ENCODE data around the gene SLC25A4. TPM values are rescaled to one million over a fixed set of nuclear protein-coding genes. Genes with fewer than 3 reads are reported as not detected.
"Not testable (repeated sequence)": the region's sequence is repeated elsewhere in the genome, so short reads cannot be mapped to it uniquely, and the experiment has no call there.

The SLC25A4 gene
- total RNA-seq, 1 experiment from 2014 or later: 18.6 TPM

DNA sequence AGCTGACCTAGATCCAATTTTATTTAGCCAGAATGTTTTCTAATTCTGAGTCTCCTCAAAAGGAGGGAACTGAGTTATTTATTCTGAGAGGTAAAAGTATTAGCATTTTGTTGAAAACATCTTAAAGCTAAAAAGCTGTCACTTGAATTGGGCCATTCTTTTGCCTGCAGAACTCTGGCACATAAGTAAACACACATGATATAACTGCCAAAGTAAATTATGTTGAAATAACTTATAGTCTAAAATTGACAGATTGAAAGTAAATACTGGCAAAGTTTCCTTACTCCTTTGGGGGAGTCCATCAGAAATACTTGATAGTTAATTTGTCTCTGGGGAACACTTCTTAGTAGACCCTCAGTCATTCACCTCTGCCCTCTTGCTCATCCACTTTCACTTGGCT, 38.3 kb upstream of the SLC25A4 start:
- no peaks in the 10 kb centered on the region for H3K9me3 ChIP-seq (ENCODE audit: control insufficient read depth, insufficient read depth, low read depth, low read length)
- no peaks in the 10 kb centered on the region for H3K36me3 ChIP-seq (ENCODE audit: control insufficient read depth, insufficient read depth, low read length)
- ATAC-seq (no peak), DNase-seq (ENCODE audit: low read depth, low spot score) (no peak)
- TF ChIP-seq SIN3A (IDR thresholded peaks at IDR 0.05; ENCODE audit: borderline replicate concordance, insufficient read depth, low read depth, low read length) (no peak), TCF7L2 (IDR thresholded peaks at IDR 0.05; ENCODE audit: low read depth, low read length) (no peak), POLR2AphosphoS5 (IDR thresholded peaks at IDR 0.05; ENCODE audit: low read depth, low read length) (no peak)
- TF ChIP-seq, protein P1, sequence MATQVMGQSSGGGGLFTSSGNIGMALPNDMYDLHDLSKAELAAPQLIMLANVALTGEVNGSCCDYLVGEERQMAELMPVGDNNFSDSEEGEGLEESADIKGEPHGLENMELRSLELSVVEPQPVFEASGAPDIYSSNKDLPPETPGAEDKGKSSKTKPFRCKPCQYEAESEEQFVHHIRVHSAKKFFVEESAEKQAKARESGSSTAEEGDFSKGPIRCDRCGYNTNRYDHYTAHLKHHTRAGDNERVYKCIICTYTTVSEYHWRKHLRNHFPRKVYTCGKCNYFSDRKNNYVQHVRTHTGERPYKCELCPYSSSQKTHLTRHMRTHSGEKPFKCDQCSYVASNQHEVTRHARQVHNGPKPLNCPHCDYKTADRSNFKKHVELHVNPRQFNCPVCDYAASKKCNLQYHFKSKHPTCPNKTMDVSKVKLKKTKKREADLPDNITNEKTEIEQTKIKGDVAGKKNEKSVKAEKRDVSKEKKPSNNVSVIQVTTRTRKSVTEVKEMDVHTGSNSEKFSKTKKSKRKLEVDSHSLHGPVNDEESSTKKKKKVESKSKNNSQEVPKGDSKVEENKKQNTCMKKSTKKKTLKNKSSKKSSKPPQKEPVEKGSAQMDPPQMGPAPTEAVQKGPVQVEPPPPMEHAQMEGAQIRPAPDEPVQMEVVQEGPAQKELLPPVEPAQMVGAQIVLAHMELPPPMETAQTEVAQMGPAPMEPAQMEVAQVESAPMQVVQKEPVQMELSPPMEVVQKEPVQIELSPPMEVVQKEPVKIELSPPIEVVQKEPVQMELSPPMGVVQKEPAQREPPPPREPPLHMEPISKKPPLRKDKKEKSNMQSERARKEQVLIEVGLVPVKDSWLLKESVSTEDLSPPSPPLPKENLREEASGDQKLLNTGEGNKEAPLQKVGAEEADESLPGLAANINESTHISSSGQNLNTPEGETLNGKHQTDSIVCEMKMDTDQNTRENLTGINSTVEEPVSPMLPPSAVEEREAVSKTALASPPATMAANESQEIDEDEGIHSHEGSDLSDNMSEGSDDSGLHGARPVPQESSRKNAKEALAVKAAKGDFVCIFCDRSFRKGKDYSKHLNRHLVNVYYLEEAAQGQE (IDR thresholded peaks at IDR 0.05; ENCODE audit: insufficient read depth in 1 of 2, low read depth in 2 of 2, low read length in 1 of 2): no peak
- TF ChIP-seq, protein P2, sequence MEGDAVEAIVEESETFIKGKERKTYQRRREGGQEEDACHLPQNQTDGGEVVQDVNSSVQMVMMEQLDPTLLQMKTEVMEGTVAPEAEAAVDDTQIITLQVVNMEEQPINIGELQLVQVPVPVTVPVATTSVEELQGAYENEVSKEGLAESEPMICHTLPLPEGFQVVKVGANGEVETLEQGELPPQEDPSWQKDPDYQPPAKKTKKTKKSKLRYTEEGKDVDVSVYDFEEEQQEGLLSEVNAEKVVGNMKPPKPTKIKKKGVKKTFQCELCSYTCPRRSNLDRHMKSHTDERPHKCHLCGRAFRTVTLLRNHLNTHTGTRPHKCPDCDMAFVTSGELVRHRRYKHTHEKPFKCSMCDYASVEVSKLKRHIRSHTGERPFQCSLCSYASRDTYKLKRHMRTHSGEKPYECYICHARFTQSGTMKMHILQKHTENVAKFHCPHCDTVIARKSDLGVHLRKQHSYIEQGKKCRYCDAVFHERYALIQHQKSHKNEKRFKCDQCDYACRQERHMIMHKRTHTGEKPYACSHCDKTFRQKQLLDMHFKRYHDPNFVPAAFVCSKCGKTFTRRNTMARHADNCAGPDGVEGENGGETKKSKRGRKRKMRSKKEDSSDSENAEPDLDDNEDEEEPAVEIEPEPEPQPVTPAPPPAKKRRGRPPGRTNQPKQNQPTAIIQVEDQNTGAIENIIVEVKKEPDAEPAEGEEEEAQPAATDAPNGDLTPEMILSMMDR (IDR thresholded peaks at IDR 0.05): no peak
- H3K27me3 ChIP-seq (ENCODE audit: control insufficient read depth, insufficient read depth, low read length): no peaks in the 10 kb centered on the region
- no peak overlapping the region for H3K27ac ChIP-seq (ENCODE audit: low read length)
- in situ Hi-C loops (cut with HindIII; ENCODE audit: low pct_unique_long_range_greater_than_20kb, low sequenced_read_pairs): no loop called here
- intact Hi-C loops (cut with micrococcal nuclease; ENCODE audit: unreplicated experiment): no loop called here
- no peak overlapping the region for H3K4me3 ChIP-seq (ENCODE audit: low read depth in 2 of 2, low read length in 2 of 2)
- H3K4me1 ChIP-seq (ENCODE audit: control insufficient read depth, insufficient read depth, low read length): no peaks in the 10 kb centered on the region
- ChIA-PET CTCF (no interaction called here), POLR2A (no interaction called here)
- BruUV-seq (replicated peaks): no TSS peak

DNA sequence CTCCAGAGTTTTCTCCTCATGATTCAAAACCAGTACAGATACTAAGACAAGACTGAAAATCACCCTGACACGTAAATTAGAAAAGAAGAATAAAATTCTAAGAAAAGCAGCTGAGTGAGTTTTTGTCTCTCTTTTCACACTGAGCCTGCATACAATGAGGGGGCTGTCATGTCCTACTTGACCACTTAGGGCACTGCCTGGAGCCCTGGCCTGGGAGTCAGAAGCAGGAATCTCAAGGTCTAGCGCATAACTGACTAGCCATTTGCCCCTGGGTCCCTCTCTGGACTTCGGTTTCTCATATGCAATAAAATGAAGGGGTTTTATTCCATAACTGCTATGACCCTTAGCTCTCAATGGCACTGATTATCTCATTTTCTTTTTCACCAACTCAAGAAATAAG, 36.7 kb upstream of the SLC25A4 start:
- Histone ChIP-seq H3K27me3 (ENCODE audit: control insufficient read depth, insufficient read depth, low read length) (no peaks in the 10 kb centered on the region), H3K27ac (ENCODE audit: low read length) (no peak overlapping the region), H3K4me3 (ENCODE audit: low read depth in 2 of 2, low read length in 2 of 2) (no peak overlapping the region), H3K36me3 (ENCODE audit: control insufficient read depth, insufficient read depth, low read length) (no peaks in the 10 kb centered on the region), H3K9me3 (ENCODE audit: control insufficient read depth, insufficient read depth, low read depth, low read length) (no peaks in the 10 kb centered on the region), H3K4me1 (ENCODE audit: control insufficient read depth, insufficient read depth, low read length) (no peaks in the 10 kb centered on the region)
- CTCF ChIA-PET: no interaction called here
- DNase-seq (ENCODE audit: low read depth, low spot score): no peak
- TF ChIP-seq, protein P2 (IDR thresholded peaks at IDR 0.05): no peak
- TF ChIP-seq POLR2AphosphoS5 (IDR thresholded peaks at IDR 0.05; ENCODE audit: low read depth, low read length): no peak
- no peak for TF ChIP-seq TCF7L2 (IDR thresholded peaks at IDR 0.05; ENCODE audit: low read depth, low read length)
- TF ChIP-seq SIN3A (IDR thresholded peaks at IDR 0.05; ENCODE audit: borderline replicate concordance, insufficient read depth, low read depth, low read length): no peak
- TF ChIP-seq, protein P1 (IDR thresholded peaks at IDR 0.05; ENCODE audit: insufficient read depth in 1 of 2, low read depth in 2 of 2, low read length in 1 of 2): no peak
- intact Hi-C loops (cut with micrococcal nuclease; ENCODE audit: unreplicated experiment) (no loop called here), in situ Hi-C loops (cut with HindIII; ENCODE audit: low pct_unique_long_range_greater_than_20kb, low sequenced_read_pairs) (no loop called here)
- POLR2A ChIA-PET: no interaction called here
- no peak for ATAC-seq
- BruUV-seq (replicated peaks): no TSS peak

DNA sequence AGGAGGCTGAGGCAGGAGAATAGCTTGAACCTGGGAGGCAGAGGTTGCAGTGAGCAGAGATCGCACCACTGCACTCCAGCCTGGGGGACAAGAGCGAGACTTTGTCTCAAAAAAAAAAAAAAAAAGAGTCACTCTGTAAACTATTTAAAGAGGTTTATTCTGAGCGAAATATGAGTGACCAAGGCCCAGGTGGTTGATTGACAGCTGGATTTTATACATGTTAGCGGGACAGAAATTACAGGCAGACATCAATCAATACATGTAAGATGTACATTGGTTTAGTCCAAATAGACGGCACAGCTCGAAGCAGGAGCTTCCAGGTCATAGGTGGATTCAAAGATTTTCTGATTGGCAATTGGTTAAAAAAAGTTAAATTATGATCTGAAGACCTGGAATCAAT, 35.5 kb upstream of the SLC25A4 start:
- H3K4me1 ChIP-seq (ENCODE audit: control insufficient read depth, insufficient read depth, low read length); H3K36me3 ChIP-seq (ENCODE audit: control insufficient read depth, insufficient read depth, low read length); H3K27me3 ChIP-seq (ENCODE audit: control insufficient read depth, insufficient read depth, low read length); CTCF ChIA-PET; intact Hi-C loops (cut with micrococcal nuclease; ENCODE audit: unreplicated experiment); POLR2A ChIA-PET; H3K9me3 ChIP-seq (ENCODE audit: control insufficient read depth, insufficient read depth, low read depth, low read length); H3K4me3 ChIP-seq (ENCODE audit: low read depth in 2 of 2, low read length in 2 of 2); BruUV-seq (replicated peaks); DNase-seq (ENCODE audit: low read depth, low spot score); ATAC-seq; in situ Hi-C loops (cut with HindIII; ENCODE audit: low pct_unique_long_range_greater_than_20kb, low sequenced_read_pairs); H3K27ac ChIP-seq (ENCODE audit: low read length): not testable (repeated sequence)
